Peyer's patch (tissue), 4 donors: Measurements from ENCODE around the gene APRT. TPM values are rescaled to one million over a fixed set of nuclear protein-coding genes. Genes with fewer than 3 reads are reported as not detected.

Experiments used
- DNase-seq, 3 donors: peaks; one replicate each; pipeline ENCODE4 v3.0.0-alpha.2; 2017 to 2019
- H3K27ac ChIP-seq, 4 donors: fragments of 200-600 bp; sonication (generic); one replicate each; pipeline ENCODE4 v1.5.1; 2016 to 2019
- H3K27me3 ChIP-seq, 2 donors: fragments of 200-600 bp; sonication (generic); one replicate each; pipeline ENCODE4 v1.5.1; 2019
- H3K36me3 ChIP-seq, 3 donors: fragments of 200-600 bp; sonication (generic); one replicate each; pipeline ENCODE4 v1.5.1; 2016 to 2019
- H3K4me1 ChIP-seq, 4 donors: fragments of 200-600 bp; sonication (generic); one replicate each; pipeline ENCODE4 v1.5.1; 2016 to 2019
- H3K4me3 ChIP-seq, 4 donors: fragments of 200-600 bp; sonication (generic); 1 replicate in 3 of 4; 2 replicates in 1 of 4; pipeline ENCODE4 v1.5.1; 2016 to 2019; ENCODE audit warnings: mild to moderate bottlenecking in 1 of 4
- H3K9me3 ChIP-seq, 4 donors: fragments of 200-600 bp; sonication (generic); one replicate each; pipeline ENCODE4 v1.5.1; 2016 to 2019; ENCODE audit warnings: mild to moderate bottlenecking in 1 of 4
- POLR2A ChIP-seq, 2 donors: fragments of 450-650 bp; IDR thresholded peaks; one replicate each; pipeline ENCODE4 v1.5.1; 2017; ENCODE audit warnings: antibody characterized with exemption in 2 of 2, mild to moderate bottlenecking in 2 of 2, moderate library complexity in 2 of 2
- total RNA-seq, 4 donors: library from RNA; depleted of rRNA; stranded (reverse); fragments of >200 nt; gene quantifications; one replicate each; pipeline ENCODE4 v1.1.0, GENCODE V29; 2016
- TF ChIP-seq, protein P1 (sequence below), 6 experiments: fragments of 450-650 bp in 4 of 6; fragments of 200-600 bp in 2 of 6; sonication (generic) in 1 of 6; IDR thresholded peaks; one replicate each; pipeline ENCODE4 v1.5.1; 2017 to 2019; ENCODE audit warnings: antibody characterized with exemption in 6 of 6, mild to moderate bottlenecking in 3 of 6, moderate library complexity in 1 of 6

Gene APRT
- total RNA-seq, 4 donors from 2014 or later = 109 to 190 (median 122) TPM

DNA sequence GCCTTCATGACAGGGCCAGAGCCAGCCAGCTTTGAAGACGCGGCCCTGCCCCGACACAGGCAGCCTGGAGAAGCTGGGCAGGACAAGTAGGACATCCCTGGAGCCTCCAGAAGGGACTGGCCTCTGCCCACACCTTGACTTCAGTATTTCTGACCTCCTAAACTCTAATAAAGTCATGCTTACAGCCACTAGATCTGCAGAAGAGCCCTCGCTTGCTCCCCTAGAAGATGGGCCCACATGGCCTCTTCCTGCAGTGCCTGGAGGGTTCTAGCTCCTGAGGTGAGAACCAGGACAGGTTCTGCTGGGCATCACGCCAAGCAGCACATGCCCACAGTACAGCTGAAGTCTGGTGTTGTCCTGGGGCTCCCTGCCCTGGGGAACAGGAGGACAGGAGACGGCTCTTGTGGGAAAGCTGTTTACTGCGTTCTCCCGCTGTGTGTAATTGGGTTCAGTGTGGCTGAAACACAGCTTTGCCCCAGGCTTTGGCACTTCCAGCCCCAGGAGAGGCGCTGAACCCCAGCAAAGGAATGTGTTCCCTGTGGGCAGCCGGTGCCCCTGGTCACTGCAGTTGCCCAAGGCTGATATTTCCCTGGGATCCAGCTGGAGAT lies 2.6 kb downstream of the APRT start:
- Histone ChIP-seq H3K4me3 (no peak overlapping the region), H3K9me3 (no peaks in the 10 kb centered on the region), H3K36me3 (peaks cover 0 to 18% (median 0%) of the 10 kb centered on the region in 3 donors), H3K27ac (no peak overlapping the region), H3K4me1 (peaks cover 3 to 39% (median 25%) of the 10 kb centered on the region in 4 donors), H3K27me3 (no peaks in the 10 kb centered on the region)
- TF ChIP-seq, protein P1, sequence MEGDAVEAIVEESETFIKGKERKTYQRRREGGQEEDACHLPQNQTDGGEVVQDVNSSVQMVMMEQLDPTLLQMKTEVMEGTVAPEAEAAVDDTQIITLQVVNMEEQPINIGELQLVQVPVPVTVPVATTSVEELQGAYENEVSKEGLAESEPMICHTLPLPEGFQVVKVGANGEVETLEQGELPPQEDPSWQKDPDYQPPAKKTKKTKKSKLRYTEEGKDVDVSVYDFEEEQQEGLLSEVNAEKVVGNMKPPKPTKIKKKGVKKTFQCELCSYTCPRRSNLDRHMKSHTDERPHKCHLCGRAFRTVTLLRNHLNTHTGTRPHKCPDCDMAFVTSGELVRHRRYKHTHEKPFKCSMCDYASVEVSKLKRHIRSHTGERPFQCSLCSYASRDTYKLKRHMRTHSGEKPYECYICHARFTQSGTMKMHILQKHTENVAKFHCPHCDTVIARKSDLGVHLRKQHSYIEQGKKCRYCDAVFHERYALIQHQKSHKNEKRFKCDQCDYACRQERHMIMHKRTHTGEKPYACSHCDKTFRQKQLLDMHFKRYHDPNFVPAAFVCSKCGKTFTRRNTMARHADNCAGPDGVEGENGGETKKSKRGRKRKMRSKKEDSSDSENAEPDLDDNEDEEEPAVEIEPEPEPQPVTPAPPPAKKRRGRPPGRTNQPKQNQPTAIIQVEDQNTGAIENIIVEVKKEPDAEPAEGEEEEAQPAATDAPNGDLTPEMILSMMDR (IDR thresholded peaks at IDR 0.05) = no peak
- no peak for TF ChIP-seq POLR2A (IDR thresholded peaks at IDR 0.05)
- no peak for DNase-seq

DNA sequence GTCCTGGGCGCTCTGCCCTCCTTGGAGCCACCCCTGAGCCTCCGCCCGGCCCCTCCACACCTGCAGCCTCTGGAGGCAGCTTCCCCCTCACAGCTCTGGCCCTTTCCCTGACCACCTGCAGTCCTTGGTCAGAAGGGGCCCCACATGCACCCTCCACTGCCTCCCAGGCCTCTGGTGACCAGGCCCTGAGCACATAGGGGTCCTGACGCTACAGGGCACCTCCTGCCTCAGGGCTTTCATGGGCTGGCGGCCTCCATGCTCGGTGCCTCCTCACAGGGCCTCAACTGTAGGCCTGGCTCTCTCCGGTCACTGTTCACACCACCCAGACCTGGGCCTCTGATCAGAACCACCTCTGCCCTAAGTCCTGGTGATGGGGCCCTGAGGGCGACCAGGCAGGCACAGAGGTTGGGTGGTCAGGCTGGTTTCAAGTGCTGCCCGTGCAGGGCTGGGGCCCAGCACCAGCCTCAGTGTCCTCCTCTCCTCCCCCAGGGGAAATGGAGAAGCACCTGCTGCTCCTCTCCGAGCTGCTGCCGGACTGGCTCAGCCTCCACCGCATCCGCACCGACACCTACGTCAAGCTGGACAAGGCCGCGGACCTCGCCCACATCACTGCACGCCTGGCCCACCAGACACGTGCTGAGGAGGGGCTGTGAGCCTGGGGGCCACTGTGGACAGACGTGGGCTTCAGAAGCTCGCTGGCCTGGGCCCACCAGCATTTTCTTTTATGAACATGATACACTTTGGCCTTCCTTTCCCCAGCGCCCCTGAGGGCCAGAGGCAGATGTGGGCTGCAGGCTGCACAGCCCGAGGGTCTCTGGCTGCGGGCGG lies 3.9 kb downstream of the APRT start:
- H3K27ac ChIP-seq = no peak overlapping the region
- H3K4me1 ChIP-seq = peaks cover 6 to 39% (median 24%) of the 10 kb centered on the region in 4 donors
- H3K9me3 ChIP-seq = no peaks in the 10 kb centered on the region
- peaks cover 0 to 18% (median 0%) of the 10 kb centered on the region in 3 donors for H3K36me3 ChIP-seq
- H3K4me3 ChIP-seq = no peak overlapping the region
- TF ChIP-seq POLR2A (IDR thresholded peaks at IDR 0.05) = no peak
- TF ChIP-seq, protein P1 (IDR thresholded peaks at IDR 0.05) = no peak
- H3K27me3 ChIP-seq = no peaks in the 10 kb centered on the region
- DNase-seq = no peak

DNA sequence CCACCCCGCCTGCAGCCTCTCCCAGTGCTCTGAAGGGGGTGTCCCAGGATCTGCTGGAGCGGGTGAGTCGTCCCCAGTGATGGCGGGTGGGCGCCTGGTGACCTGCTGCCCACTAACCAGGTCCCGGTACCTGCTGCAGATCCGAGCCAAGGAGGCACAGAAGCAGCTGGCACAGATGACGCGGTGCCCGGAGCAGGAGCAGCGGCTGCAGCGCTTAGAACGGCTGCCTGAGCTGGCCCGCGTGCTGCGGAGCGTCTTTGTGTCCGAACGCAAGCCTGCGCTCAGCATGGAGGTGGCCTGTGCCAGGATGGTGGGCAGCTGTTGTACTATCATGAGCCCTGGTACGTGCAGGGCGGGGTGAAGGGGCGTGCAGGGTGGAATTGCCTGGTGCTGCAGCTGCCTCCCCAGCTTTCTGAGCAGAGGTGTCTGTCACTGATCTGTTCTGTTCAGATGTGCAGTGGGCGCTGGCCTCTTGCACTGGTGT lies 4.5 kb downstream of the APRT start:
- Histone ChIP-seq H3K36me3 (peaks cover 0 to 18% (median 0%) of the 10 kb centered on the region in 3 donors), H3K27me3 (no peaks in the 10 kb centered on the region), H3K27ac (no peak overlapping the region), H3K4me3 (no peak overlapping the region), H3K4me1 (peaks cover 6 to 32% (median 22%) of the 10 kb centered on the region in 4 donors), H3K9me3 (no peaks in the 10 kb centered on the region)
- DNase-seq = no peak
- no peak for TF ChIP-seq POLR2A (IDR thresholded peaks at IDR 0.05)

DNA sequence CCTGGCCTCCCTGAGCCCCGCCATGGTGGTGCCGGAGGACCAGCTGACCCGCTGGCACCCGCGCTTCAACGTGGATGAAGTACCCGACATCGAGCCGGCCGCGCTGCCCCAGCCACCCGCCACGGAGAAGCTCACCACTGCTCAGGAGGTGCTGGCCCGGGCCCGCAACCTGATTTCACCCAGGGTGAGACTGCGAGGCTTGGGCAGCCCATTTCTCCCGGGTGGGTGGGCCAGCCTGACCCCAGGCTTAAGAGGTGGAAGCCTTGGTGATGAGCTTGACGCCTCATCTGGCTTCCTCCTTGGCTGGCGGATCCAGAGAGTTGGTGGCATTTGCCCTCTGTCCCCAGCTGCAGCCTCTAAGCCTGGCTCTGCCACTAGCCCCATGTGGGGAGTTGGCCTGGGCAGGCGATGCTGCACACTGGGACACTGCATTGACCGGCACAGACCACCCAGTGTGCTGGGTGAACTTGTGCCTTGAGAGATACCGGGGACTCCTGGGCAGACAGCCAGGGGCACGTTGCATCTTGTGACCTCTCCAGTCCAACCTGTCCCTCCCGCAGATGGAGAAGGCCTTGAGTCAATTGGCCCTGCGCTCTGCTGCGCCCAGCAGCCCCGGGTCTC lies 5.1 kb downstream of the APRT start:
- Histone ChIP-seq H3K4me1 (peaks cover 6 to 31% (median 22%) of the 10 kb centered on the region in 4 donors), H3K9me3 (no peaks in the 10 kb centered on the region), H3K27me3 (no peaks in the 10 kb centered on the region), H3K4me3 (no peak overlapping the region), H3K36me3 (peaks cover 0 to 18% (median 0%) of the 10 kb centered on the region in 3 donors), H3K27ac (no peak overlapping the region)
- DNase-seq = no peak
- TF ChIP-seq, protein P1 (IDR thresholded peaks at IDR 0.05) = no peak
- TF ChIP-seq POLR2A (IDR thresholded peaks at IDR 0.05) = no peak

DNA sequence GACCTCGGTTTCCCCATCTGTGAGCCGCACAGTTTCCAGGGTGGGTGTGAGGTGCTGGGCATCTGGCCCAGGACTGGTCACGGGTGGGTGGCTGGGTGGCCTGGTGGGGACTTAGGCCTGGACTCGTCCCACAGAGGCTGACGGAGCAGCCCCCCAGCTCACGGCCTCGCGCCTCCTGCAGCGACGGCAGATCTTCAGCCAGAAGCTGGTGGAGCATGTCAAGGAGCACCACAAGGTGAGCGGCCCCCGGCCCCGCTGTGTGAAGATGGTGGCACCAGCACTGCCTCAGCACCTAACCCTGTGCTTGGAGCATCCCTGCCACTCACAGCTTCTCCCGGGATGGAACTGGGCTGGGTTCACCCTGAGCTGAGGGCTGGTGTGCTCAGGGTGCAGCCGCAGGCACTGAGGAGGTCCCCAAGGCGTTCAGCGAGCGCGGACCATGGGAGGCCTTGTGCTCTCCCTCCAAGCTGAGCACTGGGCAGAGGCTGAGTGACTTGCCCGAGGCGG lies 5.8 kb downstream of the APRT start:
- peaks cover 0 to 18% (median 0%) of the 10 kb centered on the region in 3 donors for H3K36me3 ChIP-seq

More for the DNA sequence above, 5.8 kb downstream of the APRT start:
- Histone ChIP-seq H3K9me3 (no peaks in the 10 kb centered on the region), H3K4me3 (no peak overlapping the region), H3K27ac (no peak overlapping the region), H3K27me3 (no peaks in the 10 kb centered on the region), H3K4me1 (peaks cover 6 to 29% (median 20%) of the 10 kb centered on the region in 4 donors)
- DNase-seq = no peak
- no peak for TF ChIP-seq POLR2A (IDR thresholded peaks at IDR 0.05)
- TF ChIP-seq, protein P1 (IDR thresholded peaks at IDR 0.05) = no peak
